HG03095 (cell line): ENCODE results near the gene ANKS1B.

ENCODE experiments used
- ATAC-seq: cut with Tn5 transposase; IDR thresholded peaks from one replicate; pipeline ENCODE4 v1.9.1; 2021; ENCODE audit warnings: moderate library complexity; ENCODE audit not compliant: unreplicated experiment

The ANKS1B gene

DNA sequence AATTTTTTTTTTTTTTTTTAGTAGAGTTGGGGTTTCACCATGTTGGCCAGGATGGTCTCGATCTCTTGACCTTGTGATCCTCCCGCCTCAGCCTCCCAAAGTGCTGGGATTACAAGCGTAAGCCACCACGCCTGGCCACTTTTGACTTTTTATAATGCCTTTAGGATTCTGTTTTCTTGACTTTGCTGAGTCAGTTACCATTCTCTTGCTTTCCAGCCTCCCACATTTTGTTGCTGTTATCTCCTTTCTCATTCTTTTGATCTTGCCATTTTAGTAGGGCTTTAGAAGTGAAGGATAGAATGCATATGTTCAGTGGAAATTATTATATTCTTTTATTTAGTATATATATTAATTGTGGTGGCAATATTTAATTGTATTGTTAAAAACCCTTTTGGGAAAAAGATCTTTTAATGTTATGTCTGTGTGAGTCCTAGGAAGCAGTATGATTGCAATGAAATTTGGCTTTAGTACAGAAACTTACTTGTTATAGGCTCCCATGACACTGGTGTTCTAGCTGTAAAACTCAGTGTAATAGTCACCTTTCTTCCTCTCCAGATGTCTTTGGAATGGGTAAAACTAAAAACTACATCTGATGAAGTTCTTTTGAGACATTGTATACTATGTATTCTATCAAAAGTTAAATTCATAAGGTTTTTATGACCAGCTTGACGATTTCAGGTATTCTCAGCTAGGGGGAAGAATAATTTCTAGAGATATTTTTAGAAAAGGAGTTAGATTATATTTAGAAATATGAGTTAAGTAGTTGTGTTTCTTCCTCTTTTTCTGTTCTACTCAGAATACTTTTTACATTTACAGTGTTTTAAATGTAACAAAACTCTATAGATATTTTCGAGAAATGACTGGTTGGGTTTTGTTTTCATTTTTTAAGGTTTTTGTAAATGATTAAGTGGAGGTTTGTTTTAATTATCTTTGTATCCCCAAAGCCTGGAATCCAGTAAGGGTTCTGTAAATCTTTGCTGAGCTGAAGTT is 1264.9 kb downstream of the ANKS1B start:
- peak; percentile 51 for ATAC-seq

DNA sequence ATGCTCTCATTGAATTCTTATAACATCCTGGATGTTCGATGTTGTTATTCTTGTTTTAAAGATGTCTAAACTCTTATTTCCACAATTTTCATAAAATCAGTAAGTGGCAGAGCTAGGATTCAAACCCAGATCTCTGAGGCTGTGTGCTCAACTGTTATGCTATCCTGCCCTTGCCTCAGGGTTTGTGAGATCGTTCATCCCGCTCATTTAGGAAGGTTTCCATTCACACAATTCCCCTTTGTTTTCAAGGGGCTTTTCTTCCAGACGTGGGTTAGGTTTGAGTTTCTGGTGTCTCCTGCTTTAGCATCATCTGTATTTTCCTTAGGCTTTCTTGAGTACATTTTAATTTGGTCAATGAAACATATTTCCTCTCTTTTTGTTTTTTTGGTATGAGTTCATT is 1270.3 kb downstream of the ANKS1B start:
- no peak for ATAC-seq

DNA sequence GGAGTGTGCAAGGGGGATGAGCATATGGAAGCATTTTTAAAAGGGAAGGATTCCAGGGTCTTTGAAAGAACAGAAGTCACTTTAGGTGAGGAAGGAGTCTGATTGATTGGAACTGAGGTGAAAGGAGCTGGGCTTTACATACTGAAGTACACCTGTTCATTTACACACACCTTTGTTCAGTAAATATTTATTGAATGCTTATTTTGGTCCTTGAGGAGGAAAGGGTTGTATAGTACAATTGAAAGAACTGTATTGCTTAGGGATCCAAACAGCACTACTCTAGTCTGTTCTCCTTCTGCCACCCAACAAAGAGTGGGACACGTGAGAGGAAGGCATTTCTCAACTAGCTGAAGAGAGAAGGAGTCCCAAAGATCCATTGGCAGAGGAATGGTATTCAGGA is 1275.7 kb downstream of the ANKS1B start:
- ATAC-seq, result no peak

DNA sequence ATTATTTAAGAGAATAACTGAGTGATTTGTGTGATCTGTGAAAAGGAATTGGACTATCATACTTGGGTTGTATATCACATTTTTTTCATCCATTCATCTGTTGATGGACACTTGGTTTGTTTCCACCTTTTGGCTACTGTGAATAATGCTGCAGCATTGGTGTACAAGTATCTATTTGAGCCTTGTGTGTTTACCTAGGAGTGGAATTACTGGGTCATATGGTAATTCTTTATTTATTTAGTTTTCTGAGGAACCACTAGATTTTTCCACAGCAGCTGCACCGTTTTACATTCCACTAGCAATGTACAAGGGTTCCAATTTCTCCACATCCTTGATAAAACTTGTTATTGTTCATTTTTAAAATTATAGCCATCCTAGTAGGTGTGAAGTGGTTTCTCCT is 1283.6 kb downstream of the ANKS1B start:
- no peak for ATAC-seq

DNA sequence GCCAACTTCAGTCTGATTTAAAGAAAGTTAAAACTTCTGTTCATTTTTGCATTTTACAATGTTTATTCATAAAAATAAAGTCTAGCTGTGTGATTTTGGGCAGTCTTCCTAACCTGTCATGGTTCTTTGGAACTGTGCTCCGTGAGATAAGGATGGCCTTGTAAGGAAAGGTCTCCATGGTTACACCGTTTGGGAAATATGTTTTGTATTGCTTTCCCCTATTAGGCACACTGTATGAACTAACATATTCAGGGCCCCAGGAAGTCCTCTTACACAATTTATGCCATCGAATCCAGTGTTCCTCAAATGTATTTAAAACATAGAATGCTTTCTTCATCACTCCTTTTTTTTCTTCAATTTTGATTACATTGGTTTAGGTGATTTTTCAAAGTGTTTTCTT is 1285.2 kb downstream of the ANKS1B start:
- ATAC-seq, result no peak

DNA sequence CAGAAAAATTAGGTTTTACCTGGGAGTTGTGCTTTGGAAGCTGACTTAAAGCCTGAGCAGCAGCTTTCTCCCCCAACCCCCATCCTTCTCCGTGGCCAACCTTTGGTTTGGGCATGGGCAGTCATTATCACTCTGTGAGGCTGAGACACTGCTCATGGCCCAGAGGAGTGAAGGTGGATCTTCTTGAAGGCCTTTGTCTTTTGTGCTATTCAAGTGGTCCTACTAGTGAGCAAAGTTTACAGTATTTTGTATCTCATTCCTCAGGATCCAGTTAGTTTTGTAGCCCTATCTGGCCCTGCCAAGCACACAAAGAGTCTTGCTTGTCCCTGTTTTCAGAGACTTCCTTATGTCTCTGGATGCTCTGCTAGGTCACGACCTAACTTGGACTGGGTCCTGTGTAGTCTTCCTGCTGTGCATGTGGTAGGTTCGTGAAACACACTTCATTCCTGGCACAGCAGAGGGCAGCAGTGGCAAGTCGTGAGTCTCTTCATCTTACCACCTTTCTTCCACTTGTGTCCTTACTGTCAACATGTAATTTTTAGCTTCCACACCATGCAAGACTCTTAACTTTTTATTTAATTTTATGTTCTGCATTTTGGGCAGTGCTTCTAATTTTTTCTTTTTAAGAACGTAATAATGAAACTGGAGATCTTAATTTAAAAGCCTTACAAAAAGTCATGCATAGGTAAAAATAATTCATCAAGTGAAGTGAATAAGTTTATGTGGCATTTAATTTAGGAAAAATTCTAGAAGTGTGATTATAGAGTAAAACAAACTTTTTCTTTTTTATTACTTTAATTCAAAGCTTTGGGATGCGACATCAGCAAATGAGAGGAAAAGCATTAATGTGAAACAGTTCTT is 1285.9 kb downstream of the ANKS1B start:
- ATAC-seq, result peak; percentile 86

DNA sequence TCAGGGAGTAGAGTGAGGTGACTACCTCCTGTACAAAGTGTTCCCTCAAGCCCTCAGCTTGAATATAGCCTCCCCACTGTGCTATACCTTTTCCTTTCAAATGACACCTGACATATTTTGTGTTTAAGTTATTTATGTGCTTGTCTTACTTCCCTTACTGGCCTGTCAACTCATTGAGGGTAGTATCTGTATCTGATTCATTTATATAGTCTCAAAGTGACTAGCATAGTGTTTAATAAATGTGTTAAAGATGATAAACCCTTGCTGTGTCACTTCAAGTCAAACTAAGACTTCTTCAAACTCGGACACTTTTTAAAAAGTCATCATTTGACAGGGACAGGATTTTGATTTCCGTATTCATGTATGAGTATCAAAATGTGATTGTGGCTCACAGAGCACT is 1287.5 kb downstream of the ANKS1B start:
- ATAC-seq, result no peak

DNA sequence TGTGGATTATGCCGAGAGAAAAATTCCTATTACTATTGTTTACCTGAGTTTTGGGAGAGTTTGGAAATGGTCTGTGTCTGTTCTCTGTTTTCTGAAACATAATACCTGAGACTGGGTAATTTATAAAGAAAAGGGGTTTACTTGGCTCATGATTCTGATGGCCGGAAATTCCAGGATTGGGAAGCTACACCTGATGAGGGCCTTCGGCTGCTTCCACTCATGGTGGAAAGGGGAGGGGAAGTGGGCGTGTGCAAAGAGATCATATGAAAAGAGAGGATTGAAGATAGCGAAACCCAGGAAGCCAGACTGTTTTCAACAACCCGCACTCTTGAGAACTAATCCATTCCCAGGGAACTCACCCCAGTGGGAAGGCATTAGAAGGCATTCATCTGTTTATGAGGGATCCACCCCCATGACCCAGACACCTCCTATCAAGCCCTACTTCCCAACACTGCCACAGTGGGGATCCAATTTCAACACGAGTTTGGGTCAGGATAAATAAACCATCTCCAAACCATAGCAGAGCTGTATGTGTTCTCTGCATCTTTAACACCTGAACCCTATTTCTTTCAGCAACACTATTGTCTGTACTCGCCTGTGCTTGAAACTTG is 1288.6 kb downstream of the ANKS1B start:
- no peak for ATAC-seq

DNA sequence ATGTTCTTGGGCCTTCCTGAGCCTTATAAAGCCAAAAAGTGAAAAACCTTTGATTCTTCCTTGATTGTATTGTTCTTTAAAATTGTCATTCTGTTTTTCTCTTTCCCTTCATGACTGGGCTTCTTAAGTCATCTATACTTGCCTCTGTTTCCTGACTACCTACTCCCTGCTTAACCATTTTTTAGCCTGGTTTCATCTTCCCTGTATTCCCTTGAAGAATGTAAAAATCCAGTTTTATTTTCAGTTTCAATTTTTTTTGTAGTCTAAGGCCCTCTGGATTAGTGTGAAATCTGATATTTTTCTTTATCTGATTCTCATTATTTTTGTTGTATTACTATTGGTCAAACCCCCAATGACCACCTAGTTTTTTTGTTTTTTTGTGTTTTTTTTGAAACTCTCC is 1293.4 kb downstream of the ANKS1B start:
- ATAC-seq, result no peak

DNA sequence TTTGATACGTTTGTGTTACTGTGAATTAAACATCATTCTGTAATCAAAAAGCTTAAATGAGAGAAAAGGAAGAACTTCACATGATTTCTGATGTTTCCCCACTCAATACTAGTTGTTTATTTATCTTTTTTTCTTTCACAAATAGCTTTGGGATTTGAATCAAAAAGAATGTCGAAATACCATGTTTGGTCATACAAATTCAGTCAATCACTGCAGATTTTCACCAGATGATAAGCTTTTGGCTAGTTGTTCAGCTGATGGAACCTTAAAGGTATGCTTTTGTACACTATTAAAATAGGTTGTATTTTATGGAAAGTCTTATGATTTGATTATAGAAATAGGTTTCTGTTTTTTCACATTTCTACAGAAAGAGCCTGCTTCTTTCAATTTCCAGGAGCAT is 1298.1 kb downstream of the ANKS1B start:
- no peak for ATAC-seq
